ENCODE results near the gene LSM10. TPM values are rescaled to one million over a fixed set of nuclear protein-coding genes. Genes with fewer than 3 reads are reported as not detected.
A peak's percentile ranks its signal among the peaks of the same experiment; 100 is the strongest.

LSM10 gene
- total RNA-seq, 1 experiment from 2014 or later, result 56.3 TPM

GRCh38 chr1:36352125-36352909 lies 45.4 kb downstream of the LSM10 start (continued):
- TF ChIP-seq ZNF232 (CRISPR knock-in tag; IDR thresholded peaks at IDR 0.05) (no peak), USF1 (CRISPR knock-in tag; IDR thresholded peaks at IDR 0.05) (no peak), ATF2 (CRISPR knock-in tag; IDR thresholded peaks at IDR 0.05; ENCODE audit: borderline replicate concordance, low read depth) (no peak), NR1H2 (CRISPR knock-in tag; IDR thresholded peaks at IDR 0.05) (no peak), TP53 (CRISPR knock-in tag; IDR thresholded peaks at IDR 0.05) (no peak), SMAD3 (CRISPR knock-in tag; IDR thresholded peaks at IDR 0.05; ENCODE audit: borderline replicate concordance) (no peak), ZNF317 (CRISPR knock-in tag; IDR thresholded peaks at IDR 0.05; ENCODE audit: borderline replicate concordance, low read depth) (no peak)

GRCh38 chr1:36351227-36351977 lies 46.3 kb downstream of the LSM10 start:
- Mint-ChIP-seq H3K36me3 (peaks cover 35% of the 10 kb centered on the region), H3K9me3 (no peaks in the 10 kb centered on the region)
- CTCF ChIA-PET, result interaction anchor here (1.2 to 7.0 kb wide), 4 partner anchors 9 to 68 kb away, joined by 3 to 72 read pairs (median 20); no protein-coding TSS in a partner anchor

More at GRCh38 chr1:36351227-36351977, 46.3 kb downstream of the LSM10 start:
- peaks cover 8% of the 10 kb centered on the region for H3K4me1 Mint-ChIP-seq
- ATAC-seq (no peak), DNase-seq (ENCODE audit: low spot score) (no peak)
- no peak overlapping the region for H3K4me3 Mint-ChIP-seq
- TF ChIP-seq ZNF281 (CRISPR knock-in tag; IDR thresholded peaks at IDR 0.05), result no peak
- no peak for TF ChIP-seq ATF2 (CRISPR knock-in tag; IDR thresholded peaks at IDR 0.05; ENCODE audit: borderline replicate concordance, low read depth)
- no peak for TF ChIP-seq CTCF (IDR thresholded peaks at IDR 0.05)
- no peak for TF ChIP-seq ELF4 (CRISPR knock-in tag; IDR thresholded peaks at IDR 0.05; ENCODE audit: low read depth)
- peak overlapping the region; percentile 53 for H3K27ac Mint-ChIP-seq
- no peaks in the 10 kb centered on the region for H3K27me3 Mint-ChIP-seq (ENCODE audit: low read depth)
- POLR2A ChIA-PET, result no interaction called here
